ENCODE results near the gene MYRFL. TPM values are rescaled to one million over a fixed set of nuclear protein-coding genes. Genes with fewer than 3 reads are reported as not detected.

MYRFL gene
- total RNA-seq, 1 donor from 2014 or later: not detected

GRCh38 chr12:69866698-69867097 lies 41.7 kb downstream of the MYRFL start:
- TF ChIP-seq, protein P1, sequence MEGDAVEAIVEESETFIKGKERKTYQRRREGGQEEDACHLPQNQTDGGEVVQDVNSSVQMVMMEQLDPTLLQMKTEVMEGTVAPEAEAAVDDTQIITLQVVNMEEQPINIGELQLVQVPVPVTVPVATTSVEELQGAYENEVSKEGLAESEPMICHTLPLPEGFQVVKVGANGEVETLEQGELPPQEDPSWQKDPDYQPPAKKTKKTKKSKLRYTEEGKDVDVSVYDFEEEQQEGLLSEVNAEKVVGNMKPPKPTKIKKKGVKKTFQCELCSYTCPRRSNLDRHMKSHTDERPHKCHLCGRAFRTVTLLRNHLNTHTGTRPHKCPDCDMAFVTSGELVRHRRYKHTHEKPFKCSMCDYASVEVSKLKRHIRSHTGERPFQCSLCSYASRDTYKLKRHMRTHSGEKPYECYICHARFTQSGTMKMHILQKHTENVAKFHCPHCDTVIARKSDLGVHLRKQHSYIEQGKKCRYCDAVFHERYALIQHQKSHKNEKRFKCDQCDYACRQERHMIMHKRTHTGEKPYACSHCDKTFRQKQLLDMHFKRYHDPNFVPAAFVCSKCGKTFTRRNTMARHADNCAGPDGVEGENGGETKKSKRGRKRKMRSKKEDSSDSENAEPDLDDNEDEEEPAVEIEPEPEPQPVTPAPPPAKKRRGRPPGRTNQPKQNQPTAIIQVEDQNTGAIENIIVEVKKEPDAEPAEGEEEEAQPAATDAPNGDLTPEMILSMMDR (IDR thresholded peaks at IDR 0.05): no peak
- Mint-ChIP-seq H3K36me3 (ENCODE audit: low read depth) (no peaks in the 10 kb centered on the region), H3K27me3 (peaks cover 10% of the 10 kb centered on the region), H3K27ac (no peak overlapping the region), H3K9me3 (no peaks in the 10 kb centered on the region), H3K4me3 (no peak overlapping the region), H3K4me1 (no peaks in the 10 kb centered on the region)
- POLR2A ChIA-PET: no interaction called here
- no peak for ATAC-seq (ENCODE audit: low read depth)
- CTCF ChIA-PET: no interaction called here
- intact Hi-C loops (cut with micrococcal nuclease): no loop called here
- DNase-seq: no peak

GRCh38 chr12:69868695-69869094 lies 43.7 kb downstream of the MYRFL start:
- ChIA-PET CTCF (interaction anchor here (1.5 kb wide), 1 partner anchor 11 kb away, joined by 6 read pairs; no protein-coding TSS in a partner anchor), POLR2A (no interaction called here)
- Mint-ChIP-seq H3K9me3 (no peaks in the 10 kb centered on the region), H3K27me3 (peaks cover 10% of the 10 kb centered on the region), H3K27ac (no peak overlapping the region), H3K36me3 (ENCODE audit: low read depth) (no peaks in the 10 kb centered on the region), H3K4me3 (no peak overlapping the region), H3K4me1 (no peaks in the 10 kb centered on the region)
- intact Hi-C loops (cut with micrococcal nuclease): no loop called here
- TF ChIP-seq, protein P1 (IDR thresholded peaks at IDR 0.05): no peak
- DNase-seq (no peak), ATAC-seq (ENCODE audit: low read depth) (no peak)

- DNase-seq: no peak
- Mint-ChIP-seq H3K9me3 (no peaks in the 10 kb centered on the region), H3K4me3 (no peak overlapping the region), H3K27me3 (peaks cover 5% of the 10 kb centered on the region), H3K27ac (no peak overlapping the region), H3K36me3 (ENCODE audit: low read depth) (no peaks in the 10 kb centered on the region), H3K4me1 (no peaks in the 10 kb centered on the region)
- intact Hi-C loops (cut with micrococcal nuclease): no loop called here
- ChIA-PET POLR2A (no interaction called here), CTCF (no interaction called here)
- TF ChIP-seq, protein P1 (IDR thresholded peaks at IDR 0.05): no peak
- no peak for ATAC-seq (ENCODE audit: low read depth)
Observed at GRCh38 chr12:69872804-69873203, 47.8 kb downstream of the MYRFL start.

- TF ChIP-seq, protein P1 (IDR thresholded peaks at IDR 0.05): no peak
- ChIA-PET CTCF (no interaction called here), POLR2A (no interaction called here)
- intact Hi-C loops (cut with micrococcal nuclease): no loop called here
- Mint-ChIP-seq H3K27ac (no peak overlapping the region), H3K9me3 (no peaks in the 10 kb centered on the region), H3K36me3 (ENCODE audit: low read depth) (no peaks in the 10 kb centered on the region), H3K4me3 (no peak overlapping the region), H3K27me3 (peaks cover 5% of the 10 kb centered on the region), H3K4me1 (no peaks in the 10 kb centered on the region)
- no peak for DNase-seq
- ATAC-seq (ENCODE audit: low read depth): no peak
Observed at GRCh38 chr12:69873429-69873828, 48.4 kb downstream of the MYRFL start.

DNA sequence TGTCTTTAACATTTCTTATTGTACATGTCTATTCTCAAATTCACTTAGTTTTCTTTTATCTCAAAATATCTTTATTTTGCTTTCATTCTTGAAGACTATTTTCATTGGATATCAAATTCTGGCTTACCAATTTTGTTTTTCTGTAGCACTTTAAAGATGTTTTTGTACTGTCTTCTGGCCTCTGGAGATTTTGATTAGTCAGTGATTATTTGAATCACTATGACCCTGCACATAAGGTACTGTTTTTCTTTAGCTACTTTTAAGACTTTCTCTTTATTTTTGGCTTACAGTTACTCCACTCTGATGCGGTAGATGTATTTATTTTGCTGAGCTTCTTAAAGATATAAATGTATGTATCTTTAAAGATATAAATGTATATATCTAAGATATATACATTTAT lies 49.6 kb downstream of the MYRFL start:
- H3K36me3 Mint-ChIP-seq (ENCODE audit: low read depth): no peaks in the 10 kb centered on the region
- H3K27me3 Mint-ChIP-seq: peaks cover 15% of the 10 kb centered on the region
- intact Hi-C loops (cut with micrococcal nuclease): no loop called here
- ChIA-PET CTCF (interaction anchor here (1.3 kb wide), 1 partner anchor 702 kb away, joined by 5 read pairs; no protein-coding TSS in a partner anchor), POLR2A (no interaction called here)
- ATAC-seq (ENCODE audit: low read depth) (no peak), DNase-seq (no peak)
- no peak overlapping the region for H3K4me3 Mint-ChIP-seq
- TF ChIP-seq, protein P1 (IDR thresholded peaks at IDR 0.05): no peak
- H3K27ac Mint-ChIP-seq: no peak overlapping the region
- no peaks in the 10 kb centered on the region for H3K9me3 Mint-ChIP-seq
- H3K4me1 Mint-ChIP-seq: peaks cover 5% of the 10 kb centered on the region
